ENCODE results near the gene GSK3A. TPM values are rescaled to one million over a fixed set of nuclear protein-coding genes. Genes with fewer than 3 reads are reported as not detected.
A peak's percentile ranks its signal among the peaks of the same experiment; 100 is the strongest.

Gene GSK3A
- total RNA-seq, 1 donor from 2014 or later, result 50.3 TPM

GRCh38 chr19:42280815-42281145 lies 38.4 kb upstream of the GSK3A start:
- FAIRE-seq (no peak), DNase-seq (ENCODE audit: low read depth) (peak; percentile 64)
- Histone ChIP-seq H3K27me3 (ENCODE audit: insufficient read depth, low read length) (no peaks in the 10 kb centered on the region), H3K9ac (ENCODE audit: low read length) (peak overlapping the region; percentile 82), H3K4me3 (ENCODE audit: insufficient read depth, low read depth, low read length) (peak overlapping the region; percentile 76), H2AFZ (ENCODE audit: low read depth, low read length) (no peak overlapping the region), H4K20me1 (ENCODE audit: insufficient read depth, low read length) (peaks cover 59% of the 10 kb centered on the region), H3K79me2 (ENCODE audit: insufficient read depth, low read length) (peaks cover 68% of the 10 kb centered on the region), H3K4me2 (ENCODE audit: low read length) (peak overlapping the region; percentile 94), H3K9me3 (ENCODE audit: insufficient read depth, low read depth, low read length) (no peaks in the 10 kb centered on the region), H3K36me3 (ENCODE audit: insufficient read depth, low read length) (no peaks in the 10 kb centered on the region), H3K27ac (ENCODE audit: low read depth, low read length) (peak overlapping the region; percentile 84), H3K4me1 (ENCODE audit: insufficient read depth, low read length) (peaks cover 70% of the 10 kb centered on the region)
- no peaks in the 10 kb centered on the region for H3K27me3 Mint-ChIP-seq (ENCODE audit: low read depth, unreplicated experiment)
- H3K9me3 Mint-ChIP-seq (ENCODE audit: unreplicated experiment), result no peaks in the 10 kb centered on the region
- no peak overlapping the region for H3K4me3 Mint-ChIP-seq (ENCODE audit: unreplicated experiment)
- H3K36me3 Mint-ChIP-seq (ENCODE audit: low read depth, unreplicated experiment), result peaks cover 7% of the 10 kb centered on the region
- peaks cover 43% of the 10 kb centered on the region for H3K4me1 Mint-ChIP-seq (ENCODE audit: low read depth, unreplicated experiment)
- no peak overlapping the region for H3K27ac Mint-ChIP-seq (ENCODE audit: unreplicated experiment)
- TF ChIP-seq EZH2 (IDR thresholded peaks at IDR 0.05; ENCODE audit: insufficient read depth, low read length) (no peak), CTCF (IDR thresholded peaks at IDR 0.05; ENCODE audit: insufficient read depth, low read depth, low read length) (no peak)

DNA sequence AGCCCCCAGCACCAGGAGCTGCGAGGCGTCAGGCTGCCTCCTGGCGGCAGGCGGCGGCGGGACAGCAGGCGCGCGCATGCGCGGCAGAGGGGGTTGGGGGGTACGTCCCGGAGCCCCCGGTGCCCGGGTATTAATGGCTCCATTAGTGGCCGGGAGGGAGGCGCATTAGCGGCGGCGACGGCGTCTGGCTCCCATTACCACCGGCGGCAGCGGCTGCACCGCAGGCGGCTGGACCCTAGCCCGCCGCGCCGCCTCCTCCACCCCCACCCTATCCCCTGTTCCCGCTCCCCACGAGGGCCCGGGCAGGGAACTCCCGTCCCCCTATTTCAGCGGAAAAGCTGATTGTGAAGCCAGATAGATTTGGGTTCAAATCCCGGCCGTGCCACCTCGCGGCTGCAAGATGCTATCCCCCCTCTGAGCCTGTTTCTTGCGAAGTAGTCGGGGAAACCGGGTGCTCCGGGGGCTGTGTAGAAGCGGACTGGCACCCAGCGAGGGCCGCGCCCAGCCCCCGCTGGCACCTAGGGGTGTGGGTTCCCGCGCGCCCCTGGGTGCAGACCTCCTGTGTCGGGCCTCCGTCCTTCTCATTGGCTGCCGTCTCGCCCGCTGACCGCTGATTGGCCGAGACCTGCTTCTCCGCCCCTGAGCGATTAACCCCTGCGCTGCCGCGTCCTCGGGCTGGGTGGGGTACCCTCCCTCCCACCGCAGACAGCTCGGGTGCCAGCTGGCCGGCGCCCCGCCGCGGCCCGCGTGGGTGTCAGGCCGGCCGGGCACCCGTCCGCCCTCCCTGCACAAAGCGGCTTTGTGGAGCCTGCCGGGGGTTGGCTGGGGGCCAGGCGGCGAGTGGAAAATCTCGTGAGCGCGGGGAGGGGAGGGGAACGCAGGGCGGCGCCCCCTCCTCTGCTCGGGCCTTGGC lies 37.8 kb upstream of the GSK3A start:
- H3K4me1 Mint-ChIP-seq (ENCODE audit: low read depth, unreplicated experiment), result peaks cover 45% of the 10 kb centered on the region
- H3K4me1 ChIP-seq (ENCODE audit: insufficient read depth, low read length), result peaks cover 66% of the 10 kb centered on the region
- FAIRE-seq (no peak), DNase-seq (ENCODE audit: low read depth) (peak; percentile 82)
- peak overlapping the region; percentile 76 for H3K4me3 ChIP-seq (ENCODE audit: insufficient read depth, low read depth, low read length)
- peak overlapping the region; percentile 45 for H2AFZ ChIP-seq (ENCODE audit: low read depth, low read length)
- peak overlapping the region; percentile 82 for H3K9ac ChIP-seq (ENCODE audit: low read length)
- H3K27me3 Mint-ChIP-seq (ENCODE audit: low read depth, unreplicated experiment), result no peaks in the 10 kb centered on the region
- H3K79me2 ChIP-seq (ENCODE audit: insufficient read depth, low read length), result peaks cover 68% of the 10 kb centered on the region
- H3K4me3 Mint-ChIP-seq (ENCODE audit: unreplicated experiment), result peak overlapping the region; percentile 88
- TF ChIP-seq EZH2 (IDR thresholded peaks at IDR 0.05; ENCODE audit: insufficient read depth, low read length) (no peak), CTCF (IDR thresholded peaks at IDR 0.05; ENCODE audit: insufficient read depth, low read depth, low read length) (peak; percentile 68)
- no peaks in the 10 kb centered on the region for H3K9me3 Mint-ChIP-seq (ENCODE audit: unreplicated experiment)
- no peaks in the 10 kb centered on the region for H3K27me3 ChIP-seq (ENCODE audit: insufficient read depth, low read length)
- peak overlapping the region; percentile 83 for H3K27ac Mint-ChIP-seq (ENCODE audit: unreplicated experiment)
- H3K36me3 Mint-ChIP-seq (ENCODE audit: low read depth, unreplicated experiment), result peaks cover 9% of the 10 kb centered on the region
- peak overlapping the region; percentile 84 for H3K27ac ChIP-seq (ENCODE audit: low read depth, low read length)
- H3K9me3 ChIP-seq (ENCODE audit: insufficient read depth, low read depth, low read length), result no peaks in the 10 kb centered on the region
- peaks cover under 1% of the 10 kb centered on the region for H3K36me3 ChIP-seq (ENCODE audit: insufficient read depth, low read length)
- peaks cover 57% of the 10 kb centered on the region for H4K20me1 ChIP-seq (ENCODE audit: insufficient read depth, low read length)
- peak overlapping the region; percentile 94 for H3K4me2 ChIP-seq (ENCODE audit: low read length)
